MM.1S (cell line): ENCODE results near the gene KCNQ1.

Source experiments
- EZH2 ChIP-seq: fragments of 300-600 bp; sonication (generic); optimal IDR thresholded peaks from 2 replicates; pipeline ENCODE3; 2017; ENCODE audit warnings: low read depth, mild to moderate bottlenecking, antibody characterized with exemption, low read length, mixed read lengths
- EZH2phosphoT487 ChIP-seq: fragments of 300-600 bp; sonication (generic); IDR thresholded peaks from 2 replicates; pipeline ENCODE4 v1.6.1; 2018; ENCODE audit warnings: antibody characterized with exemption, low read length
- TF ChIP-seq, protein P1 (sequence below): fragments of 300-600 bp; sonication (generic); IDR thresholded peaks from 2 replicates; pipeline ENCODE4 v1.5.1; 2016; ENCODE audit warnings: antibody characterized with exemption, low read length, mixed read lengths

- TF ChIP-seq EZH2 (no peak), EZH2phosphoT487 (no peak)
- TF ChIP-seq, protein P1, sequence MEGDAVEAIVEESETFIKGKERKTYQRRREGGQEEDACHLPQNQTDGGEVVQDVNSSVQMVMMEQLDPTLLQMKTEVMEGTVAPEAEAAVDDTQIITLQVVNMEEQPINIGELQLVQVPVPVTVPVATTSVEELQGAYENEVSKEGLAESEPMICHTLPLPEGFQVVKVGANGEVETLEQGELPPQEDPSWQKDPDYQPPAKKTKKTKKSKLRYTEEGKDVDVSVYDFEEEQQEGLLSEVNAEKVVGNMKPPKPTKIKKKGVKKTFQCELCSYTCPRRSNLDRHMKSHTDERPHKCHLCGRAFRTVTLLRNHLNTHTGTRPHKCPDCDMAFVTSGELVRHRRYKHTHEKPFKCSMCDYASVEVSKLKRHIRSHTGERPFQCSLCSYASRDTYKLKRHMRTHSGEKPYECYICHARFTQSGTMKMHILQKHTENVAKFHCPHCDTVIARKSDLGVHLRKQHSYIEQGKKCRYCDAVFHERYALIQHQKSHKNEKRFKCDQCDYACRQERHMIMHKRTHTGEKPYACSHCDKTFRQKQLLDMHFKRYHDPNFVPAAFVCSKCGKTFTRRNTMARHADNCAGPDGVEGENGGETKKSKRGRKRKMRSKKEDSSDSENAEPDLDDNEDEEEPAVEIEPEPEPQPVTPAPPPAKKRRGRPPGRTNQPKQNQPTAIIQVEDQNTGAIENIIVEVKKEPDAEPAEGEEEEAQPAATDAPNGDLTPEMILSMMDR = no peak
Measured at GRCh38 chr11:2564008-2564530, 119.3 kb downstream of the KCNQ1 start.
